ENCODE results near the gene CREM. TPM values are rescaled to one million over a fixed set of nuclear protein-coding genes. Genes with fewer than 3 reads are reported as not detected.
"Not testable (repeated sequence)": the region's sequence is repeated elsewhere in the genome, so short reads cannot be mapped to it uniquely, and the experiment has no call there.

The CREM gene
- 81.9 and 96.8 TPM in 2 replicates for total RNA-seq (2014; rRNA removed; shearing (Covaris generic))
- polyA plus RNA-seq (2015; cell fraction: cytosol; rRNA removed) = 63.0 and 65.6 TPM in 2 replicates
- 21.5 and 34.6 TPM in 2 replicates for polyA plus RNA-seq (2015; cell fraction: nucleus; rRNA removed)

DNA sequence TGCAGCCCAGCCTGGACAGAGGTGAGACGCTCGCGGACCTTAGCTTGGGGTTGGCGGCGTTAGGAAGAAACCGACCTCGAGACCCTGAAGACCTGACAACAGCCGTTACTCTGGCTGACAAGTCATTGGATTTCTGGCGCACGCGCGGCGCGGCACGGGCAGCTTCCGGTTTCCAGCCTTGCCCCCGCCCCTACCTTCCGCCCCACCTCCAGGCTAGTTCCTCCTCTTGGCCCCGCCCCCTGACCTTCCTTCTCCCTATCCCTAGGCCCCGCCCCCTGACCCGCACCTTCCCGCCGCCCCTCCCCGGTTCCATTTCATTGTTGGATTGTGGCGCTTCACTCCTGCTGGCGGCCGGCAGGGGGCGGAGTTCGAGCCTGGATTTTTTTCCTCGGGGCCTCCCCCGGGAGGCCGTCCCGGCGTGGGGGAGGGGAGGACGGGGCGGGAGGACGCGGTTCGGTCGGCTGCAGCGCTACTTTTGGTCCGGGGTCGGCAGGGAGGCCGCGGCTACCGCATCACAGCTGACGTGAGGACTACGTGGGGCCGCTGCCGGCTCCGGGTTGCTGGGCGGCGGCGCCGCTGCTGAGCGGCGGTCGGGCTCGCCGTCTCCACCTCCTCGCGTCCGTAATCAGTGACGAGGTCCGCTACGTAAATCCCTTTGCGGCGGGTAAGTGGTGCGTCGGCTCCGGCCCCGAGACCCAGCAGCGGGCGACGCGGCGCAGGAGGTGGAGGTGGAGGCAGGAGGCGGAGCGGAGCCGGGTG, at the start of gene CREM:
TSS of gene CREM (plus strand) at position 317 of the 759 bp plus-strand sequence. CDS start 10,990 bp downstream, outside the sequence.
- peak; percentile 94 for DNase-seq (ENCODE audit: low read depth)

DNA sequence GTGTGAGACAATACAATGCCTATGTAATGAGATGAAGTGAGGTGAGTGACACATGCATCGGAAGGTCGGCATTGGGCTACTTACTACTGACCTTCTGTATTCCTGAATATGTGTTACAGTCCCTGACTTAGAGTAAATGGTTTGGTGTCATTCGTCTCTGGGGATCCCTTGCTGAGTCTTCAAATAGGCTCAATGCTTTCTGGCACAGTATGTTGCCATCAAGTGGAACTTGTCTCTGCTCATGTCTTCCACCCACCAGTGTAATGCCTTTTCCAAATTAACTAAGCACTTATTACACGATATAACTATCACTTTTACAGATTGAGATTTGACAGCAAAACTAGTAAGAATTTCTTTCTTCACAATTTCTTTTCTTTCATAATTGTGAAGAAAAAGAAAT, 47.4 kb upstream of the CREM start:
- DNase-seq (ENCODE audit: low read depth) = no peak

DNA sequence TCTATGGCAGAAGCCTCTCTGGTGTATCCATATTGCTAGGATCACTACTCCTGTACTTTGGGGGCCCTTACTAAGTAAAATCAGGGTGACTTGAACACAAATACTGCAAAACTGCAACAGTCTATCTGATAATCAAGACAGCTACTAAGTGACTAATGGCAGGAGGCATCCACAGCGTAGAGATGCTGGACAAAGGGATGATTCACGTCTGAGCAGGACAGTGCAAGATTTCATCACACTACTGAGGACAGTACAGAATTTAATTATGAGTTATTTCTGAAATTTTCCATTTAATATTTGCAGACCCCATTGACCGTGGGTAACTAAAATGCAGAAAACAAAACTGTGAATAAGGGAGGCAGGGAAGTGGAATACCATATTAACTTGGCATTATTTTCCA, 46.9 kb upstream of the CREM start:
- peak; percentile 70 for DNase-seq (ENCODE audit: low read depth)

DNA sequence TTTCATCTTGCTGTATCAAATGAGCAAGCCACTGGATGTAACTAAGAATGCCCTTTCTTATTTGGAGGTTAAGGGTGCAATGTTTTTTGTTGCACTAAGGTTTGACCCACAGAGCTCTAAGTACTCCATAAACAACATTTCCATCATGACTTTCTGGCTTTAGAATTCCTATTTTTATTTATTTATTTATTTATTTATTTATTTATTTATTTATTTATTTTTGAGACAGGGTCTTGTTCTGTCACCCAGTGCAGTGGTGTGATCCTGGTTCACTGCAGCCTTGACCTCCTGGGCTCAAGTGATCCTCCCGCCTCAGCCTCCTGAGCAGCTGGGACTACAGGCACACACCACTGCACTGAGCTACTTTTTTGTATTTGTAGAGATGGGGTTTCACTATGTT, 46.4 kb upstream of the CREM start:
- not testable (repeated sequence) for DNase-seq (ENCODE audit: low read depth)

DNA sequence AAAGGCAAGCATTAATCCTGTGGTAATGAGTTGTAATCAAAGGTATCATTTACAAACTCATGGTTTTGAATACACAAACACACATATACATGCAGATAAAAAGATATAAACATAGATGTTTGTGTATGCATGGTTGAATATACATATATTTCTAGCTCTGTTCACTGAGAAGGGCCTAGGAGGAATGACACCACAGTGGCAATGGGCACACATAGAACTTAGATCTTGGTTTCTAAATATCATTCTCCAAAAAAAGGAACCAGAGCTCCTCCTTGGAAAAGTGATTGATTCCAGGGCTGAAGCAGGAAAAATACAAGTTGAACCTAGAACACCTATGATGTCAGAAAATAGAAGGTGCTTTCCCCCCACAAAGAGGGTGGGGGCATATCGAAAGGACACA, 43.4 kb upstream of the CREM start:
- no peak for DNase-seq (ENCODE audit: low read depth)

DNA sequence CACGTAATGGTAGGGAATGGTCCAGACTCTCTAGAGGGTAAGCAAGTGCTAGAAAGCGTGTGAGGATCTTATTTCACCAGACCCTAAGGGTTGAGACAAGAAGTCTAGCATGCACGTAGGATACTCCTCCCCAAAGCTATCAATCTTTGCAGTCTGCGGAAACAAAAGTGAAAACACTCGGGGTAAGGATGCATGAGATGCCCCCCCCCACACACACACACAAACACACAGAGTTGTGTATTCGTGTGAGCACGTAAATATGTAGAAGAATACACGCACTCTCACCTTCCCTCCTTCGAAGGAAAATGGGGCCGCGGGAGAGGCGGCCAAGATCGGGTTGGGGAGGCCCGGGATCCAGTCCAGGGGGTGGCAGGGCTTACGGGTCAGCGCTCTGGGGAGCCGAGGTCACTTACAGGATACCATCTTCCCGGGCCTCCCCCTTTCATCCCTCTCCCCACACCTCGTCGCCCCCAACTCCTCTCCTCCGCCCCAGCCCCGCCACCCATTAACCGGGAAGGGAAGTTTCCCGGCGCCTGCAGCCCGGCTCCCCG, 37.0 kb upstream of the CREM start:
- DNase-seq (ENCODE audit: low read depth) = no peak

DNA sequence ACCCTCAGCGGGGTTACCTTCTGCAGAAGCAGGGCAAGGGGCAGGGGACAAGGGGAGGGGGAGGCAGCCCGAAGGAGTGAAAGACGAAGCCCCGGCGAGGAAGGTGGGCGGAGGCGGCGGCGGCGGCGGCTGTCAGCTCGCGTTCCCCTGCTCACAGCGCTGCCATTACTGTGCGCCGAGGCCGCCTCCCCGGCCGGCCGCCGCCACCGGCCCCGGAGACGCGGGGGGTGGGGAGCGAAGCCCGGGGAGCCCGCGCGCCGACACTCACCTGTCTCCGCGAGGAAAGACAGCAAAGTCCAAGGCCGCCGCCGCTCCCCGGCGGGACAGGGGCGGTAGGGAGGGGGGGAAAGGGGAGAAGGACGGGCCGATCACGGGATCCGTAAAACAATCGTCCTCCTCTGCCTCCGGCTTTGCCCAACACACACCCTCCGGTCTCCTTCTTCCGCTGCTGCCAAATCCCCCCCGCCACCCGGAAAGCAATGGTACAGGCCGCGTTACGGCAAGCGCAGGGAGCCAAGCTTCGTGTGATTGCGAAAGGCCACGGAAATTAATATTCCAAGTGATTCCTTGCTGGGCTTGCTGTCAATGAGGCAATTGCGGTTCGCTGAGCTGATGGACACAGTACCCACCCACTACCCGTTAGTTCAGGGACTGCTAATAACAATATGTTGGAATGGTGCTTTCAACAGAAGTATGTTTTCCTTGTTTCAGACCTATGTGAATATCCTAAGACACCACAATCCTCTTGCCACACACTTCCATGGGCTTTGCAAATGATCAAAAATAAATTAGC, 36.3 kb upstream of the CREM start, which contains the start of gene CUL2:
TSS of gene CUL2 (minus strand) at position 180 of the 793 bp plus-strand sequence. CDS start 19,024 bp downstream, outside the sequence.
- peak; percentile 87 for DNase-seq (ENCODE audit: low read depth)

DNA sequence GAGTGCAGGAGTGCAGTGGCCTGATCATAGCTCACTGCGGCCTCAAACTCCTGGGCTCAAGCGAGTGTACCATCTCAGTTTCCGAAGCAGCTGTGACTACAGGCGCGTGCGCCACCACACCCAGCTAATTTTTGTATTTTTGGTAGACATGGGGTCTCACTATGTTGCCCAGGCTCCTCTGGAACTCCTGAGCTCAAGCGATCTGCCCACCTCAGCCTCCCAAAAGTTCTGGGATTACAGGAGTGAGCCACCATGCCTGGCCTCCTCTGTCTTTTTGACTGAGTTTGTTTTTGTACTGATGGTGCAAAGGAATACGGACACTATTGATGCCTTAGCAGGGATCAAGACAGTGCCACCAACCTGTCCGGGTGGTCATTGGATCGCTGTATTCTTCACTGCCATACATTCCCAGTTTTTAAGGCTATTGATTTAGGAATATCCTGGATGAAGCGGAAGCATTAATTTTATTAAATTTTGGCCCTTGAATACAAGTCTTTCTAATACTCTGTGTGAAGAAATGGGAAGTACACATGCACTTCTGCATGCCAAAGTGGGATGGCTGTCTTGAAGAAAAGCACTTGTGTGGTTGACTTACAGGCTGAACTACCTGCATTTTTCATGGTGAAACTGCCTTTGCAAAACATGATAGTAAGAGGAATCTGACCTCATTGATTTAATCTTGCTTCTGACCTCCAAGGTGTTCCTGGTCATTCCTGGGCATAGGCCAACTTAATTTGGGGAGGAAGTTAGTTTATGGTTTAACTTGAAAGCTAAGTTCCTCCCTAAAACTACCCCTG, 34.5 kb upstream of the CREM start:
- DNase-seq (ENCODE audit: low read depth) = no peak

GRCh38 chr10:35092851-35093250, 33.8 kb upstream of the CREM start:
- DNase-seq (ENCODE audit: low read depth) = peak; percentile 44

GRCh38 chr10:35096312-35096711, 30.3 kb upstream of the CREM start:
- no peak for DNase-seq (ENCODE audit: low read depth)

DNA sequence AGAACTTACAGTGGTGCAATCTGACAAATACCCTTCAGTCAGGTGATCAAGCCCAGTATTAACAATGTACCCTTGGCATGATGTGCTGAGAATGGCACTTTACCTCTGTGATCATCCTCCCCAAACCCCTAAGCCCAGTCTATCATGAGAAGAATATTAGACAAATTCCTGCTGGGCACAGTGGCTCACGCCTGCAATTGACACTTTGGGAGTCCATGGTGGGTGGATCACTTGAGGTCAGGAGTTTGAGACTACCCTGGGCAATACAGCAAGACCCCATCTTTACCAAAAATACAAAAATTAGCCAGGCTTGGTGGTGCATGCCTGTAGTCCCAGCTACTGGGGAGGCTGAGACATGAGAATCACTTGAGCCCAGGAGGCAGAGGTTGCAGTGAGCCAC, 29.1 kb upstream of the CREM start:
- DNase-seq (ENCODE audit: low read depth) = no peak

DNA sequence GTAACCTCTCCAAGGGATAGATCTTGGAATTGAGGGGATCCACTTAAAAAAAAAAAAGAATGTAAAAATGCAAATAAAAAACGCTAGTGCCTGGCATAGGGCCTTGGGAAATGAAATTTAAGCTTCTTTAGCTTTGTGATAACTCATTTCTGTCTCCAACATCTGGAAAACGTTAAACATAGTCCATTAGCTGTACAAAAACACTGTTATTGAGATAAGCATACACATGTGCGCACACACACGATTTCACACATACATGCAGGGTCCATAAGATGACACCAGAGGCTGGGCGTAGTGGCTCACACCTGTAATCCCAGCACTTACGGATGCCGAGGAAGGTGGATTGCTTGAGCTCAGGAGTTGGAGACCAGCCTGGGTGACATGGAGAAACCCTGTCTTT, 22.8 kb upstream of the CREM start:
- DNase-seq (ENCODE audit: low read depth) = no peak

GRCh38 chr10:35112571-35112970, 14.1 kb upstream of the CREM start:
- no peak for DNase-seq (ENCODE audit: low read depth)

DNA sequence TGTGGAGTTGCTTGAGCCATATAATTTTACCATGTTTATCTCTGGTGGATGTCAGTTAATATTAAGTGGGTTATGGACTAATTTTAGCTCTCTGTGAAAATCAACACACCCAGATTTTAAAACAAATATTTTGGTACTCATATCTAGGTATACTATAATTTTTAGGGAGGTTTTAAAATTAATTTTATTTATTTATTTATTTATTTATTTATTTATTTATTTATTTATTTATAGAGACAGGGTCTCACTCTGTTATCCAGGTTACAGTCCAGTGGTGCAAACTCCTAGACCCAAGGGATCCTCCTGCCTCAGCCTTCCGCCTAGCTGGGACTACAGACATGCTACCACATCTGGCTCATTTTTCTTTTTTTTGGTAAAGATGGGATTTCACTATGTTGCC, 7.3 kb upstream of the CREM start:
- DNase-seq (ENCODE audit: low read depth) = no peak

DNA sequence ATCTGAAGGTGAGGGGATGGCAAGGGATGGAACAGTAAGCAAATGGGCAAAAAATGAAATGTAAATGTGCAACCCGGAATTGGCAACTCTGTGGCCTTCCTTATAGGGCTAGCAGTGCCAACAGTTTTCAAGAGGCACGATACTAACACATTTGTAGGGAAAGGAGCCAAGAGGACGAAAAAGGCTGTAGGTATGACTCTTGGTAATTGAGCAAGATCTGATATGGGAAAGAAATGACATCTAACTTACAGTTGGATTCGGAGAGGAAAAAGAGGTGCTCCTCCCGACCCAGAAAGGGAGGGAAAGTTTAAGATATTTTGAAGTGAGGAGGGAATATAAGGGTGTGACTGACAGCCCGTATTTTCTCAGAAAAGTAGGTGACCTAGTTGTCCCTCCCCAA, 2.1 kb upstream of the CREM start:
- no peak for DNase-seq (ENCODE audit: low read depth)

- DNase-seq (ENCODE audit: low read depth) = no peak
Measured at GRCh38 chr10:35126062-35126529, 550 bp upstream of the CREM start.

- peak; percentile 50 for DNase-seq (ENCODE audit: low read depth)
Measured at GRCh38 chr10:35127289-35127891, 744 bp downstream of the CREM start.

DNA sequence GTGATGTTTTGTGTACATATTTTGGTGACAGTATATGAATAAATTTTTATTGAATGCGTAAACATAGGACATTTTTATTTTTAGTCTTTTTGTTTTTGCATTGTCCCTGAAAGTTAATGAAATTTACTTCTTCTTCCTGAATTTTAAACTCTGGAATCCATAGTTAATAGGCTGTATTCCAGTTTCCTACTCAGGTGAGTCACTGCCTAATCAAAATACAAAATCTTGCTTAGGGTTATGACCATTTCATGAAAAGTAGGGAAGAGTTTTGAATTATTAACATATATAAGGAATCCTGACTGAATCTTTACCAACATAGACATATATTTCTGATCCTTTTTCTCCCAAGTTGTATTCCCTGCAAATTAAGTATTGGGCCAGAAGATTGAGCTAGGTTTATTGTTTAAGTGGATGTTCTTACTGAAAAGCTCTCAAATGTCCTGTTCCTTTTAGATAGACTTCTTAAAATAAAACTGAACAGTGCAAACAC, 2.6 kb downstream of the CREM start:
- no peak for DNase-seq (ENCODE audit: low read depth)

DNA sequence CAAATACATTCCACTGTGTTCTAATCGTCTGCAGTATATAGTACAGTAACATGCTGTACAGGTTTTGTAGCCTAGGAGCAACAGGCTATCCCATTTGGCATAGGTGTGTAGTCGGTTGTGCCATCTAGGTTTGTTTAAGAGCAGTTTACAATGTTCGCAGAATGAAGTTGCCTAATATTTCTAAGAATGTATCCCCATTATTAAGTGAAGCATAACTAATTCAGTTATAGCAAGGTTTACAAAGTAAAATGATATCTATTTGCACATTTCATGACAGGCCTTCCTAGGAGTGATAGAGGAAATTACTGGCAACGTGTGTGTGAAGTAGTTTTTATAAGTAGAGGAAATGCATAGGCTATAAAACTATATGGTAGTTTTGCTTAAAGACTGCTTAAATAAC, 4.0 kb downstream of the CREM start:
- no peak for DNase-seq (ENCODE audit: low read depth)

DNA sequence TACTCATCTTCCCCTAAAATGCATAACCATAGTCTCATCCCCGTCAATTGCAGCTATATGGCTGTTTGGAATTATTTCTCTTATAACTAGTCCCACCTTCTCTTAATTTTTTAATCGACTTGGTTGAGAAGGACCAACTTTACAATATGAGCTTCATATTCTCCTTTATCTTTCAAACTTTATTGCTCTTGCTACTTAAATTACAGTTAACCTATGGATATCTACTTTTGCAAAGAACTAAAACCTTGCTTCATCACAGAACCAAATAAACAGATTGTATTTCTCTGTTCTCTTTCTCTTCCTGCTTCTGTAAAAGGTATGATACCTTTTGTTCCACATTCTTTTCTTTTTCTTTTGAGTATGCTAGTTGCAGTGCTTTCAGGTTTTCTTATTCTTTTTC, 6.1 kb downstream of the CREM start:
- DNase-seq (ENCODE audit: low read depth) = no peak

All from HT1080 (cell line).